ENCODE measurements around the gene SNUPN.

DNA sequence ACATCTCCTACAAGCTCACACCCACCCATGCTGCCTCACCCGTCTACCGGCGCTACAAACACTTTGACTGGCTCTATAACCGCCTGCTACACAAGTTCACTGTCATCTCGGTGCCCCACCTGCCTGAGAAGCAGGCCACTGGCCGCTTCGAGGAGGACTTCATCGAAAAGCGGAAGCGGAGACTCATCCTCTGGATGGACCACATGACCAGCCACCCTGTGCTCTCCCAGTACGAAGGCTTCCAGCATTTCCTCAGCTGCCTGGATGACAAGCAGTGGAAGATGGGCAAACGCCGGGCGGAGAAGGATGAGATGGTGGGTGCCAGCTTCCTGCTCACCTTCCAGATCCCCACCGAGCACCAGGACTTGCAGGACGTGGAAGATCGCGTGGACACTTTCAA, 24.3 kb upstream of the SNUPN start:
- TF ChIP-seq, protein P1, sequence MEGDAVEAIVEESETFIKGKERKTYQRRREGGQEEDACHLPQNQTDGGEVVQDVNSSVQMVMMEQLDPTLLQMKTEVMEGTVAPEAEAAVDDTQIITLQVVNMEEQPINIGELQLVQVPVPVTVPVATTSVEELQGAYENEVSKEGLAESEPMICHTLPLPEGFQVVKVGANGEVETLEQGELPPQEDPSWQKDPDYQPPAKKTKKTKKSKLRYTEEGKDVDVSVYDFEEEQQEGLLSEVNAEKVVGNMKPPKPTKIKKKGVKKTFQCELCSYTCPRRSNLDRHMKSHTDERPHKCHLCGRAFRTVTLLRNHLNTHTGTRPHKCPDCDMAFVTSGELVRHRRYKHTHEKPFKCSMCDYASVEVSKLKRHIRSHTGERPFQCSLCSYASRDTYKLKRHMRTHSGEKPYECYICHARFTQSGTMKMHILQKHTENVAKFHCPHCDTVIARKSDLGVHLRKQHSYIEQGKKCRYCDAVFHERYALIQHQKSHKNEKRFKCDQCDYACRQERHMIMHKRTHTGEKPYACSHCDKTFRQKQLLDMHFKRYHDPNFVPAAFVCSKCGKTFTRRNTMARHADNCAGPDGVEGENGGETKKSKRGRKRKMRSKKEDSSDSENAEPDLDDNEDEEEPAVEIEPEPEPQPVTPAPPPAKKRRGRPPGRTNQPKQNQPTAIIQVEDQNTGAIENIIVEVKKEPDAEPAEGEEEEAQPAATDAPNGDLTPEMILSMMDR (IDR thresholded peaks at IDR 0.05), result no peak
- no peak for TF ChIP-seq POLR2A (IDR thresholded peaks at IDR 0.05)
